Pancreas (tissue), 10 donors: ENCODE results near the gene TECPR1. TPM values are rescaled to one million over a fixed set of nuclear protein-coding genes. Genes with fewer than 3 reads are reported as not detected.
A peak's percentile ranks its signal among the peaks of the same experiment; 100 is the strongest.

ENCODE experiments used
- ATAC-seq, 4 donors: fragments of 200-7000 bp; cut with Tn5 transposase; one replicate each; pipeline versions ENCODE4 v1.8.0 to v1.9.1; 2020; ENCODE audit warnings: mild to moderate bottlenecking in 4 of 4, moderate library complexity in 4 of 4
- DNase-seq, 6 donors: peaks; one replicate each; pipeline ENCODE4 v3.0.0-alpha.2; 2020
- FAIRE-seq: peaks from 2 replicates; lab custom pipeline; 2012; peaks lifted over from hg19 to GRCh38; lab: Jason Lieb, UNC
- H3K27ac ChIP-seq, 4 donors: fragments of 200-600 bp; sonication (generic); 1 replicate in 3 of 4; 2 replicates in 1 of 4; pipeline versions ENCODE4 v1.5.0 to v1.8.0; 2020
- H3K27me3 ChIP-seq, 4 donors: fragments of 200-600 bp; one replicate each; pipeline ENCODE4 v1.8.0; 2021
- H3K36me3 ChIP-seq, 3 donors: fragments of 200-600 bp; sonication (generic) in 1 of 3; one replicate each; pipeline versions ENCODE4 v1.5.0 to v1.8.0; 2020 to 2021
- H3K4me1 ChIP-seq, 3 donors: fragments of 200-600 bp; one replicate each; pipeline ENCODE4 v1.8.0; 2021
- H3K4me3 ChIP-seq, 4 donors: fragments of 200-600 bp; sonication (generic) in 2 of 4; one replicate each; pipeline versions ENCODE4 v1.5.0 to v1.8.0; 2020 to 2021
- H3K9me3 ChIP-seq, 4 donors: fragments of 200-600 bp; one replicate each; pipeline ENCODE4 v1.8.0; 2021
- WGBS, 2 donors: extraction: QIAGEN DNeasy Blood & Tissue Kit; methylation state at CpG; one replicate each; pipeline ENCODE4 v1.1.7; 2013; 5-methylcytosine and 5-hydroxymethylcytosine counted together
- intact Hi-C, 3 donors: fragments of 100-400 bp; cut with DNase I; formaldehyde crosslinking; loops; one replicate each; pipeline versions ENCODE4 v1.11.1 to v1.14.2; 2022
- polyA plus RNA-seq, 2 donors: library from polyadenylated mRNA; stranded (reverse); fragments of 200-250 nt; gene quantifications; one replicate each; pipeline ENCODE4 v1.2.3, GENCODE V29; 2013
- total RNA-seq, 6 donors: library from RNA; stranded (reverse); fragmentation: NEBNext Ultra II Directional in 4 of 6; extraction: Animal tissue kit (Norgen Biotek cat#: 25700) in 4 of 6; gene quantifications; one replicate each; pipeline versions ENCODE4 v1.2.1 to v1.2.4, GENCODE V29; 2021 to 2023
- TF ChIP-seq, protein P1 (sequence below), 4 donors: fragments of 200-600 bp; sonication (generic) in 3 of 4; IDR thresholded peaks; one replicate each; pipeline versions ENCODE4 v1.5.0 to v1.8.0; 2021; ENCODE audit warnings: antibody characterized with exemption in 4 of 4
- donor health status: healthy with polysubstance abuse.
- donor health status: DM: no; HTN: no; CAD: no; lungs with moderate emphysema.
- donor health status: DM: no; HTN: no; CAD: no.
- donor health status: control.
- donor health status: control.
- donor health status: Bipolar disorder and iron deficiency.
- donor health status: DM: yes; HTN: yes; CAD: no.
- donor health status: DM: no; HTN: no; CAD: no.
- donor health status: DM: no; HTN: no; CAD: no.
- donor health status: DM: yes; HTN: yes; CAD: no.

TECPR1 gene
- total and polyA plus RNA-seq, 8 donors: 12.5 to 36.3 (median 20.0) TPM

DNA sequence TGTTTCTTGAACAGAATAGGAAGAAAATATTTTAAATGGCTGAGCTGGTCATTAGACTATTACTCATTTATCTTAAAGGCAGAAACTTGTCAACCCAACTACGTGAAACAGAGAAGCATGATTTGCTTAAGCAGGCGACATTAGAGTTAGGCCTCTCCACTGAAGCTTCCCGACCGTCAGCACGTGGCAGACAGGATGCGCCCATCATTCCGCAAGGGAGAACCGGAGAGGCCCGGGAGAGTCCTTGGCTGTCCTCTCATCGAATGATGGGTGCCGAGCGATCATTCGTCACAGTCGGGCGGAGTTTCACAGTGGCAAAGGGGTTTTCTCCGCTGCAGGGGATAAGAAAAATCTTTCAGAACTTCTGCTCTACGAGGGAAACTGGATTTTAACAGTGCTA, 41.2 kb upstream of the TECPR1 start:
- Histone ChIP-seq H3K27me3 (no peaks in the 10 kb centered on the region), H3K36me3 (peaks cover 0 to 27% (median 13%) of the 10 kb centered on the region in 3 donors), H3K4me1 (peaks cover 0 to 9% (median 7%) of the 10 kb centered on the region in 3 donors), H3K4me3 (no peak overlapping the region), H3K9me3 (no peaks in the 10 kb centered on the region), H3K27ac (no peak overlapping the region)
- FAIRE-seq (no peak), DNase-seq (no peak), ATAC-seq (no peak)
- intact Hi-C loops: loop anchor here in 1 of 3 donors (10.0 kb wide), 1 partner anchor 112 kb away; the partner anchor contains the start of gene BAIAP2L1
- 81 to 87% methylated on average over 17 of the region's 17 CpGs for WGBS, 2 donors
- TF ChIP-seq, protein P1, sequence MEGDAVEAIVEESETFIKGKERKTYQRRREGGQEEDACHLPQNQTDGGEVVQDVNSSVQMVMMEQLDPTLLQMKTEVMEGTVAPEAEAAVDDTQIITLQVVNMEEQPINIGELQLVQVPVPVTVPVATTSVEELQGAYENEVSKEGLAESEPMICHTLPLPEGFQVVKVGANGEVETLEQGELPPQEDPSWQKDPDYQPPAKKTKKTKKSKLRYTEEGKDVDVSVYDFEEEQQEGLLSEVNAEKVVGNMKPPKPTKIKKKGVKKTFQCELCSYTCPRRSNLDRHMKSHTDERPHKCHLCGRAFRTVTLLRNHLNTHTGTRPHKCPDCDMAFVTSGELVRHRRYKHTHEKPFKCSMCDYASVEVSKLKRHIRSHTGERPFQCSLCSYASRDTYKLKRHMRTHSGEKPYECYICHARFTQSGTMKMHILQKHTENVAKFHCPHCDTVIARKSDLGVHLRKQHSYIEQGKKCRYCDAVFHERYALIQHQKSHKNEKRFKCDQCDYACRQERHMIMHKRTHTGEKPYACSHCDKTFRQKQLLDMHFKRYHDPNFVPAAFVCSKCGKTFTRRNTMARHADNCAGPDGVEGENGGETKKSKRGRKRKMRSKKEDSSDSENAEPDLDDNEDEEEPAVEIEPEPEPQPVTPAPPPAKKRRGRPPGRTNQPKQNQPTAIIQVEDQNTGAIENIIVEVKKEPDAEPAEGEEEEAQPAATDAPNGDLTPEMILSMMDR (IDR thresholded peaks at IDR 0.05): no peak

DNA sequence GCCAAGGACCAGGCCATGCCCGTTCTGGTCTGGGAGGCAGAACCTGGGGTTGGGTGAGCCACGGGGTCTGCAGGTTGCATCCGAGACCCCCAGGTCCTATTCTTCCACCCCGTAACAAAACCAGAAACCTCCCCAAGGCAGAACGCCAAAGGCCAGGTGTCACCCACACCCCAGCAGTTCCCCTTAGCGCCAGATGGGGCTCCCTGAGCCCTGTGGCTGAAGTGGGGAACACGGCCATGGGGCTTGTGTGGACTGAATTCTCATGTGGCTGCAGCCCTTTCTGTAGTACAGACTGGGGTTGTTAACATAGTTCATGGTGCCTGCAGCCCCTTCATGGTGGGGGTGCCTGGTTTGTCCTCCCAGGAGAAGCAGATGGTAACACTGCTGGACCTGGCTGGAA, 39.7 kb upstream of the TECPR1 start:
- H3K36me3 ChIP-seq: peaks cover 0 to 27% (median 13%) of the 10 kb centered on the region in 3 donors
- intact Hi-C loops: loop anchor here in 1 of 3 donors (10.0 kb wide), 1 partner anchor 113 kb away; the partner anchor contains the start of gene BAIAP2L1
- no peak for ATAC-seq
- H3K27me3 ChIP-seq: no peaks in the 10 kb centered on the region
- H3K4me3 ChIP-seq: no peak overlapping the region
- no peak for FAIRE-seq
- DNase-seq: no peak
- WGBS, 2 donors: 73 to 79% methylated on average over 7 of the region's 7 CpGs
- H3K27ac ChIP-seq: no peak overlapping the region
- H3K4me1 ChIP-seq: peaks cover 8 to 22% (median 21%) of the 10 kb centered on the region in 3 donors
- H3K9me3 ChIP-seq: no peaks in the 10 kb centered on the region
- TF ChIP-seq, protein P1 (IDR thresholded peaks at IDR 0.05): no peak

DNA sequence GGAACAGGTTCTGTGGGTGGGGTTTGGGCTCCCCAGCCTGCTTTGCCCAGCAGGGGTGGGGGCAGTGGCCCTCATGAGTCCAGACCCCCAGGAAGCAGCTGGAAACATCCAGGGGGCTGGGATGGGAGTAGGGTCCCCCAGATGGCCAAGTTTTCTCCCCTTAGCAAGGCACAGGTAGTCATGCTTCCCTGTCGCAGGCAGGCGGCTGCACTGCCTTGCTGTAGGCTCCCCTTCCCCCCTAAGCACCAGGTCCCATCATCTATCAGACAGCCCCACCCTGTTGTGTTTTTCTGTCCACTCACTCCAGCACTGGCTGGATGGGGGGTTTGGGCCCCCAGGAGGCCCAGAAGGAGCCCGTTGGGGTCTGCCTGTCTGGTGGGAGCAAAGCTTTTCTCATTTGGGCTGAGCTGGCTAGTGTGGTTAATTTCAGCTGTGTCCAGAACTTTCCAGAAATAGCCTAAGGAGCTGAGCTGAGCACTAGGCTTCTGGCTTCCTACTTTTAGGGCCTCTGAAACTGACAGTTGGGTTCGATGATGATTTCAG, 37.4 kb upstream of the TECPR1 start:
- intact Hi-C loops: no loop called here
- Histone ChIP-seq H3K4me3 (no peak overlapping the region), H3K4me1 (peaks cover 31 to 43% (median 41%) of the 10 kb centered on the region in 3 donors), H3K36me3 (peaks cover 0 to 27% (median 13%) of the 10 kb centered on the region in 3 donors), H3K27me3 (no peaks in the 10 kb centered on the region), H3K9me3 (no peaks in the 10 kb centered on the region), H3K27ac (peak overlapping the region in 1 of 4 donors; percentile 27)
- FAIRE-seq: no peak
- TF ChIP-seq, protein P1 (IDR thresholded peaks at IDR 0.05): no peak
- DNase-seq: no peak
- WGBS, 2 donors: 86 to 92% methylated on average over 4 of the region's 4 CpGs
- ATAC-seq: no peak

DNA sequence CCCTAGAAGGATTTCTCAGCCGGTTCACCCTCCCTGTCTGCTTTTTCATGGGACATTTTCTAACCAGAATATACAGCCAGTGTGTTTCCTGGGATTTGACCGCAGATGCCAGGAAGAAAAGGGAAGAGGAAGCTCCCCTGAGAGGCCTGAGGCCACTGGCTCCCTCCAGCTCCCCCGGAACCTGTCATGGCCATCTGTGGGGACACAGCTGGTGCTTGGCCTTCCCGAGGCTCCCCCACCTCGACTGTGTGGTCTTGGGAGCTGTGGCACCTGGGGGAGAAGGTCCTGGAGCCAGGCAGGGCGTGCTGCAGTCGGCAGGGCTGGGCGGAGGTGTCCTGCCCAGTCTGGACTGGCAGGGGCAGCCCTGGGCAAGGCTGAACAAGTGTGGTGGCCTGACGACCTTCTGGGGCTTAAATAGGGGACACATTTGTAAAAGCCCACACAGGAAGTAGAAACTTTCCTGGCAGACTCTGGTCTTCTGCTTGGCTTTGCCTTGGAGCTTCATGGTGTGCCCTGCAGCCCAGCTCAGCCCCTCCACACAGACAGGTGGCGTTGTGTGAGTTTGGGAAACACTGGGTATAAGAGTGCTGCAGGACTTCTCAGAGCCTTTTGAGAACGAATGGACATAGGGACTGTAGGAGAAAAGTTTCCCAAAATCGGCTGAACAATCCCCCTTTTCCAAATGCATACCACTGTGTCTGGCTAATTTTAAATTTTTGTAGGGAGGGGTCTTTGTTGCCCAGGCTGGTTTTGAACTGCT, 36.2 kb upstream of the TECPR1 start:
- intact Hi-C loops: no loop called here
- Histone ChIP-seq H3K4me1 (peaks cover 35 to 52% (median 41%) of the 10 kb centered on the region in 3 donors), H3K9me3 (no peaks in the 10 kb centered on the region), H3K27me3 (no peaks in the 10 kb centered on the region), H3K36me3 (peaks cover 0 to 20% (median 6%) of the 10 kb centered on the region in 3 donors), H3K4me3 (no peak overlapping the region), H3K27ac (peak overlapping the region; percentile 12 to 95 (median 58))
- DNase-seq (peak; percentile 56 to 84 (median 66)), FAIRE-seq (no peak), ATAC-seq (peak in 2 of 4 donors; percentile 4 to 23)
- TF ChIP-seq, protein P1 (IDR thresholded peaks at IDR 0.05): no peak
- WGBS, 2 donors: 31 to 34% methylated on average over 12 of the region's 12 CpGs
